H1 (cell line): ENCODE measurements around the gene TMEM129. TPM values are rescaled to one million over a fixed set of nuclear protein-coding genes. Genes with fewer than 3 reads are reported as not detected.

Experiments used
- polyA plus RNA-seq, 7 experiments: library from polyadenylated mRNA; depleted of rRNA in 3 of 7; stranded (reverse) in 5 of 7; unstranded in 2 of 7; fragments of >200 nt in 5 of 7; fragments of 200-250 nt in 2 of 7; gene quantifications; 1 replicate in 5 of 7; 2 replicates in 1 of 7; 4 replicates in 1 of 7; pipeline versions ENCODE4 v1.2.1 to v1.2.3, GENCODE V29; 2011 to 2013; ENCODE audit warnings: missing spikeins in 2 of 7, mixed read lengths in 2 of 7
- small RNA-seq: library from polyadenylated mRNA; stranded (forward); fragments of <200 nt; extraction: miRNeasy Mini kit (QIAGEN cat#:217004); gene quantifications from one replicate; pipeline ENCODE3, GENCODE V24; 2013; ENCODE audit not compliant: insufficient read depth
- total RNA-seq: library from RNA; stranded (reverse); fragmentation: NEBNext Ultra II Directional; extraction: Animal tissue kit (Norgen Biotek cat#: 25700); gene quantifications from 2 replicates; pipeline ENCODE4 v1.2.1, GENCODE V29; 2021

TMEM129 gene
- total and polyA plus RNA-seq, 2 of the 8 experiments (the other 6 are each of a cell fraction or from before 2014, with no cell fraction given) = 31.5 to 58.7 TPM

Small RNA genes within 50 kb of the gene (small RNA-seq; reads per million reads assigned to genes)
- not detected for gene RF00019

Other genes starting within 250 kb of the TMEM129 start
- gene FAM53A, start 37.0 kb downstream of the TMEM129 start, total RNA-seq = 2.0 and 2.8 TPM in 2 replicates
- 1.9 and 2.5 TPM in 2 replicates for gene FAM53A, start 37.0 kb downstream of the TMEM129 start, polyA plus RNA-seq (2011; rRNA removed)
- 45.1 and 49.0 TPM in 2 replicates for gene SLBP, start 9.0 kb downstream of the TMEM129 start, total RNA-seq
- gene SLBP, start 9.0 kb downstream of the TMEM129 start, polyA plus RNA-seq (2011; rRNA removed) = 24.6 and 44.1 TPM in 2 replicates
- 147 and 148 TPM in 2 replicates for gene TACC3, start 198 bp upstream of the TMEM129 start, total RNA-seq
- gene TACC3, start 198 bp upstream of the TMEM129 start, polyA plus RNA-seq (2011; rRNA removed) = 73.8 and 113 TPM in 2 replicates
- 19.5 TPM in 2 replicates for gene FGFR3, start 72.0 kb upstream of the TMEM129 start, total RNA-seq
- 9.0 and 18.6 TPM in 2 replicates for gene FGFR3, start 72.0 kb upstream of the TMEM129 start, polyA plus RNA-seq (2011; rRNA removed)
- gene LETM1, start 134.8 kb upstream of the TMEM129 start, total RNA-seq = 50.1 and 53.1 TPM in 2 replicates
- gene LETM1, start 134.8 kb upstream of the TMEM129 start, polyA plus RNA-seq (2011; rRNA removed) = 19.8 and 30.6 TPM in 2 replicates
- 129 TPM in 2 replicates for gene NSD2, start 150.1 kb upstream of the TMEM129 start, total RNA-seq
- gene NSD2, start 150.1 kb upstream of the TMEM129 start, polyA plus RNA-seq (2011; rRNA removed) = 26.7 and 40.3 TPM in 2 replicates